Tibial nerve (tissue), 3 donors: Measurements from ENCODE around the gene MBL2.

ENCODE experiments used
- CTCF ChIP-seq, 5 experiments: fragments of 200-600 bp in 3 of 5; fragments of 450-650 bp in 2 of 5; sonication (generic) in 3 of 5; IDR thresholded peaks; one replicate each; pipeline ENCODE4 v1.5.1; 2016 to 2019; ENCODE audit warnings: antibody characterized with exemption in 5 of 5, mild to moderate bottlenecking in 3 of 5, moderate library complexity in 2 of 5
- POLR2A ChIP-seq, 2 donors: fragments of 450-650 bp; IDR thresholded peaks; one replicate each; pipeline ENCODE4 v1.6.1; 2017; ENCODE audit warnings: antibody characterized with exemption in 2 of 2, mild to moderate bottlenecking in 2 of 2, moderate library complexity in 2 of 2

GRCh38 chr10:52805414-52806285, 33.1 kb upstream of the MBL2 start:
- TF ChIP-seq CTCF (IDR thresholded peaks at IDR 0.05) (no peak), POLR2A (IDR thresholded peaks at IDR 0.05) (no peak)
